ENCODE measurements around the gene GPC3. TPM values are rescaled to one million over a fixed set of nuclear protein-coding genes. Genes with fewer than 3 reads are reported as not detected.

GPC3 gene
- total RNA-seq, 1 experiment from 2014 or later = 32.4 TPM

DNA sequence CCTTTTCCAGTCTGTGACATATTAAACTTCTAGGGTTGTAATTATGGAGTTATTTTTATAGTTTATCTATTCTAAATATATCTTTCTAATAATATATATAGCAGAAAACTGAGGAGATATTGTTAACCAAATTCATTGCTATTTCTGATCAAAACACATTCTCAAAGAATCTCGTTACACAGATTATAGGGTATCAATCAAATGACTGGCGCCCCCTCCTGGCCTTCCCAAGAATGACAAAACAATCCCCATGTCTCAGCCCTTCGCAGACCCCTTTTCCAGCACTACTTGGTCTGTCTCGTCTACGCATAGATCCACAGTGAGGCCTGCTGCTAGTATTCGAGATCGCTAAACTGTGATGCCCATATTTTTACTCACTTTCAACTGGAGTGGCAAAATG lies 209.3 kb downstream of the GPC3 start:
- CTCF ChIA-PET = no interaction called here
- peaks cover 13% of the 10 kb centered on the region for H3K4me1 Mint-ChIP-seq

DNA sequence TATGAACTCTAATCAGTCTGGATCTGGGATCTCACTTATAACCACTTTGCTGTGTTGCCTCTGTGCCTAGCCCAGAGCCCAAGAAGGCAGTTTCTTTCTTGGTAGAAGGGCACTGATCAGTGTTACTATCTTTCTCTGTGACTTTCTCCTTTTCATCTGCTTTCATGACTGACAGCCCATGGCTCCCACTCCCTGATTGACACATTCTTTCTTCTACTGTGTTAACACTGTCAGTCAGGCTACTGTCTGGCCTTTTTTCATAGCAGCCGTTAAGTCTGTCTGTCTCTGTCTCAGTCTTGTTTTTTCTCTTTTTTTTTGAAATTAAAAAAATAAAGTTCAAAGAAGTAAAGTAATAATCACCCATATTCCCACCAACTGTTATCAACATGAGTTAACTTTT lies 210.6 kb downstream of the GPC3 start:
- CTCF ChIA-PET = interaction anchor here (0.6 to 1.3 kb wide), 3 partner anchors 18 to 246 kb away, joined by 3 read pairs; no protein-coding TSS in a partner anchor
- peaks cover 11% of the 10 kb centered on the region for H3K4me1 Mint-ChIP-seq
- POLR2A ChIA-PET = no interaction called here
- no peak overlapping the region for H3K27ac Mint-ChIP-seq
- ATAC-seq (no peak), DNase-seq (ENCODE audit: low spot score) (no peak)
- no peak overlapping the region for H3K4me3 Mint-ChIP-seq
- H3K36me3 Mint-ChIP-seq = no peaks in the 10 kb centered on the region
- no peaks in the 10 kb centered on the region for H3K9me3 Mint-ChIP-seq
- H3K27me3 Mint-ChIP-seq (ENCODE audit: low read depth) = no peaks in the 10 kb centered on the region
- TF ChIP-seq E2F4 (CRISPR knock-in tag; IDR thresholded peaks at IDR 0.05; ENCODE audit: borderline replicate concordance, low read depth) (no peak), ZNF232 (CRISPR knock-in tag; IDR thresholded peaks at IDR 0.05) (no peak), NFATC4 (CRISPR knock-in tag; IDR thresholded peaks at IDR 0.05) (no peak), FOXP1 (CRISPR knock-in tag; IDR thresholded peaks at IDR 0.05; ENCODE audit: borderline replicate concordance) (no peak), NR2C2 (CRISPR knock-in tag; IDR thresholded peaks at IDR 0.05) (no peak), FOXP4 (CRISPR knock-in tag; IDR thresholded peaks at IDR 0.05) (no peak), ETV6 (CRISPR knock-in tag; IDR thresholded peaks at IDR 0.05) (no peak), KAT7 (CRISPR knock-in tag; IDR thresholded peaks at IDR 0.05; ENCODE audit: borderline replicate concordance) (no peak), STAT6 (CRISPR knock-in tag; conservative IDR thresholded peaks at IDR 0.05; ENCODE audit: low read depth) (no peak), HMGA2 (CRISPR knock-in tag; IDR thresholded peaks at IDR 0.05) (no peak), ZBTB21 (CRISPR knock-in tag; IDR thresholded peaks at IDR 0.05; ENCODE audit: borderline replicate concordance) (no peak), IRF2 (CRISPR knock-in tag; IDR thresholded peaks at IDR 0.05; ENCODE audit: borderline replicate concordance, low read depth) (no peak), AR (CRISPR knock-in tag; IDR thresholded peaks at IDR 0.05) (no peak), ZNF138 (CRISPR knock-in tag; conservative IDR thresholded peaks at IDR 0.05) (no peak), CREM (CRISPR knock-in tag; IDR thresholded peaks at IDR 0.05) (no peak)
- TF ChIP-seq, protein P1, sequence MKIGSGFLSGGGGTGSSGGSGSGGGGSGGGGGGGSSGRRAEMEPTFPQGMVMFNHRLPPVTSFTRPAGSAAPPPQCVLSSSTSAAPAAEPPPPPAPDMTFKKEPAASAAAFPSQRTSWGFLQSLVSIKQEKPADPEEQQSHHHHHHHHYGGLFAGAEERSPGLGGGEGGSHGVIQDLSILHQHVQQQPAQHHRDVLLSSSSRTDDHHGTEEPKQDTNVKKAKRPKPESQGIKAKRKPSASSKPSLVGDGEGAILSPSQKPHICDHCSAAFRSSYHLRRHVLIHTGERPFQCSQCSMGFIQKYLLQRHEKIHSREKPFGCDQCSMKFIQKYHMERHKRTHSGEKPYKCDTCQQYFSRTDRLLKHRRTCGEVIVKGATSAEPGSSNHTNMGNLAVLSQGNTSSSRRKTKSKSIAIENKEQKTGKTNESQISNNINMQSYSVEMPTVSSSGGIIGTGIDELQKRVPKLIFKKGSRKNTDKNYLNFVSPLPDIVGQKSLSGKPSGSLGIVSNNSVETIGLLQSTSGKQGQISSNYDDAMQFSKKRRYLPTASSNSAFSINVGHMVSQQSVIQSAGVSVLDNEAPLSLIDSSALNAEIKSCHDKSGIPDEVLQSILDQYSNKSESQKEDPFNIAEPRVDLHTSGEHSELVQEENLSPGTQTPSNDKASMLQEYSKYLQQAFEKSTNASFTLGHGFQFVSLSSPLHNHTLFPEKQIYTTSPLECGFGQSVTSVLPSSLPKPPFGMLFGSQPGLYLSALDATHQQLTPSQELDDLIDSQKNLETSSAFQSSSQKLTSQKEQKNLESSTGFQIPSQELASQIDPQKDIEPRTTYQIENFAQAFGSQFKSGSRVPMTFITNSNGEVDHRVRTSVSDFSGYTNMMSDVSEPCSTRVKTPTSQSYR (CRISPR knock-in tag; IDR thresholded peaks at IDR 0.05) = no peak
- TF ChIP-seq, protein P2, sequence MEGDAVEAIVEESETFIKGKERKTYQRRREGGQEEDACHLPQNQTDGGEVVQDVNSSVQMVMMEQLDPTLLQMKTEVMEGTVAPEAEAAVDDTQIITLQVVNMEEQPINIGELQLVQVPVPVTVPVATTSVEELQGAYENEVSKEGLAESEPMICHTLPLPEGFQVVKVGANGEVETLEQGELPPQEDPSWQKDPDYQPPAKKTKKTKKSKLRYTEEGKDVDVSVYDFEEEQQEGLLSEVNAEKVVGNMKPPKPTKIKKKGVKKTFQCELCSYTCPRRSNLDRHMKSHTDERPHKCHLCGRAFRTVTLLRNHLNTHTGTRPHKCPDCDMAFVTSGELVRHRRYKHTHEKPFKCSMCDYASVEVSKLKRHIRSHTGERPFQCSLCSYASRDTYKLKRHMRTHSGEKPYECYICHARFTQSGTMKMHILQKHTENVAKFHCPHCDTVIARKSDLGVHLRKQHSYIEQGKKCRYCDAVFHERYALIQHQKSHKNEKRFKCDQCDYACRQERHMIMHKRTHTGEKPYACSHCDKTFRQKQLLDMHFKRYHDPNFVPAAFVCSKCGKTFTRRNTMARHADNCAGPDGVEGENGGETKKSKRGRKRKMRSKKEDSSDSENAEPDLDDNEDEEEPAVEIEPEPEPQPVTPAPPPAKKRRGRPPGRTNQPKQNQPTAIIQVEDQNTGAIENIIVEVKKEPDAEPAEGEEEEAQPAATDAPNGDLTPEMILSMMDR (IDR thresholded peaks at IDR 0.05) = no peak

More for the DNA sequence above, 209.3 kb downstream of the GPC3 start:
- POLR2A ChIA-PET = no interaction called here
- no peaks in the 10 kb centered on the region for H3K36me3 Mint-ChIP-seq
- H3K27ac Mint-ChIP-seq = no peak overlapping the region
- H3K4me3 Mint-ChIP-seq = no peak overlapping the region
- no peak for TF ChIP-seq PRRX2 (CRISPR knock-in tag; IDR thresholded peaks at IDR 0.05)
- TF ChIP-seq, protein P2 (IDR thresholded peaks at IDR 0.05) = peak; percentile 52; the same call in 1 of the 2 replicates
- H3K9me3 Mint-ChIP-seq = no peaks in the 10 kb centered on the region
- DNase-seq (ENCODE audit: low spot score) = peak; percentile 71
- peak; percentile 76 for ATAC-seq
- no peaks in the 10 kb centered on the region for H3K27me3 Mint-ChIP-seq (ENCODE audit: low read depth)
